GM12801 (cell line): ENCODE measurements around the gene RIN3.

ENCODE experiments used
- TF ChIP-seq, protein P1 (sequence below): IDR thresholded peaks from one replicate; pipeline ENCODE4 v1.5.1; 2011; ENCODE audit warnings: control low read depth; ENCODE audit not compliant: insufficient read length; ENCODE audit errors: extremely low read depth

RIN3 gene

DNA sequence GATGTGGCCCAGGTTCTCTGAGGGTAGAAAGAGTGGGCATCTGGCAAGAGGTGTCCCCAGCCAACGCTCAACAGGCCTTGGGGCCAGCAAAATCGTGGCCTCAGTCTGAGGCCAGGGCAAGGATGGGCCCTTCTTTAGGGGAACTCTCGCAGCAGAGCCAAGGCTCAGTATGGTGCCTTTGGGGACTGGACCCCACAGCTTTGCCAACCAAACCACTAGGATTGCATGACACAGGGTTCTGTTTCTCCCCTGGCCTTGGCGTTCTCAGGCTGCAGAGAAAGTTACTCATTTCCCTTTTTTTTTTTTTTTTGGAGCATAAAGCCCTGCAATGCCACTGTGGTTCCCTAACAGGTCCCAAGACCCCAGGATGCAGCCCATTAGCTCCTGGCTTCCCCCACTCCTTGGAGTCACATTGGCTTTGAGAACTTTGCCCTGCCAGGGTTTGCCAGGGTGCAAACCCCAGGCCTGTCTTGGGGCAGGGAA lies 134.3 kb downstream of the RIN3 start:
- TF ChIP-seq, protein P1, sequence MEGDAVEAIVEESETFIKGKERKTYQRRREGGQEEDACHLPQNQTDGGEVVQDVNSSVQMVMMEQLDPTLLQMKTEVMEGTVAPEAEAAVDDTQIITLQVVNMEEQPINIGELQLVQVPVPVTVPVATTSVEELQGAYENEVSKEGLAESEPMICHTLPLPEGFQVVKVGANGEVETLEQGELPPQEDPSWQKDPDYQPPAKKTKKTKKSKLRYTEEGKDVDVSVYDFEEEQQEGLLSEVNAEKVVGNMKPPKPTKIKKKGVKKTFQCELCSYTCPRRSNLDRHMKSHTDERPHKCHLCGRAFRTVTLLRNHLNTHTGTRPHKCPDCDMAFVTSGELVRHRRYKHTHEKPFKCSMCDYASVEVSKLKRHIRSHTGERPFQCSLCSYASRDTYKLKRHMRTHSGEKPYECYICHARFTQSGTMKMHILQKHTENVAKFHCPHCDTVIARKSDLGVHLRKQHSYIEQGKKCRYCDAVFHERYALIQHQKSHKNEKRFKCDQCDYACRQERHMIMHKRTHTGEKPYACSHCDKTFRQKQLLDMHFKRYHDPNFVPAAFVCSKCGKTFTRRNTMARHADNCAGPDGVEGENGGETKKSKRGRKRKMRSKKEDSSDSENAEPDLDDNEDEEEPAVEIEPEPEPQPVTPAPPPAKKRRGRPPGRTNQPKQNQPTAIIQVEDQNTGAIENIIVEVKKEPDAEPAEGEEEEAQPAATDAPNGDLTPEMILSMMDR: no peak

DNA sequence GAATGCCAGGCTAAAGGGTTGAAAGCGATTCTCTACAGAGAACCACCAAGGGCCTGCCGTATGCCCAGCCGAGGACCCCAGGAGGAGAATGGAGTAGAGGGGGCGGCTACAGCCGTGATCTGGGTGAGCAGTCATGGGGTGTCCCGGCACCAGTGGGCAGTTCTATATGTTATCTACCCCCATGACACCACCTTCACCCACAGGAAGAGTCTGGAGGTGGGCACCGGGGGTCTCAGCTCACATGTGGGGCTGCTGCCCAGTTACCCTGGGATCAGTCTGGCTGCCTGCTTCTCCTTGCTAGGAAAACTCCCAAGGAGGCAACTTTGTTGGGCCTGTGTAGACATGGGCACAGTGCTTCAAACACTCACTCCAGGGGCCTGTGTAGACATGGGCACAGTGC lies 135.5 kb downstream of the RIN3 start:
- TF ChIP-seq, protein P1: no peak

DNA sequence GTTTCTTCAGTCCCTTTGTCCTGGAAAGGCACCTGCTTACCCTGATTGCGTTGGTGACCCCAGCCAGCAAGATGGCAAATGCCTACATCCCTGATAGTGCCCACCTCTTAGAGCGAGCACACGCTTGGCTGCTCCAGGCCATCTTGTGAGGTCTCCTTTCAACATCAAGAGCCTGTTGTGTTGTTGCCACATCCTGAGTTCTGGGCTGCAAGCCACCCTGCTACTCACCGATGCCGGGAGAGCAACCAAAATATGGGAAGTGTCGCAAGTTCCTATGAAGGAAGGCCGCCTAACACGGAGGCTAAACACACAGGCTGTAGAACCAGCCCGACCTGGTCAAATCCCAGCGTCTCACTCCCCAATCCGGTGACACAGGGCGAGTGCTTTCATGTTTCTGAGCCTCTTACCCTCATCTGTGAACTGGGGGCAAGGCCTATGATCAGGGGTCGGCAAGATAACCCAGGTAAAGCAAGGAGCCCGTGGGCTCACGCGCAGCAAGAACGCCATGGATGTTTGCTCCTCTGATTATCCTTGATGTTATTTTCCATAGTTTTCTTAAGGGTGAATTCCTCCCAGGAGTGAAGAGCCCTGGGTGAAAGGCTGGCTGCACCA lies 136.5 kb downstream of the RIN3 start:
- TF ChIP-seq, protein P1: no peak

- TF ChIP-seq, protein P1: no peak
Observed at GRCh38 chr14:92650581-92651105, 137.1 kb downstream of the RIN3 start.

DNA sequence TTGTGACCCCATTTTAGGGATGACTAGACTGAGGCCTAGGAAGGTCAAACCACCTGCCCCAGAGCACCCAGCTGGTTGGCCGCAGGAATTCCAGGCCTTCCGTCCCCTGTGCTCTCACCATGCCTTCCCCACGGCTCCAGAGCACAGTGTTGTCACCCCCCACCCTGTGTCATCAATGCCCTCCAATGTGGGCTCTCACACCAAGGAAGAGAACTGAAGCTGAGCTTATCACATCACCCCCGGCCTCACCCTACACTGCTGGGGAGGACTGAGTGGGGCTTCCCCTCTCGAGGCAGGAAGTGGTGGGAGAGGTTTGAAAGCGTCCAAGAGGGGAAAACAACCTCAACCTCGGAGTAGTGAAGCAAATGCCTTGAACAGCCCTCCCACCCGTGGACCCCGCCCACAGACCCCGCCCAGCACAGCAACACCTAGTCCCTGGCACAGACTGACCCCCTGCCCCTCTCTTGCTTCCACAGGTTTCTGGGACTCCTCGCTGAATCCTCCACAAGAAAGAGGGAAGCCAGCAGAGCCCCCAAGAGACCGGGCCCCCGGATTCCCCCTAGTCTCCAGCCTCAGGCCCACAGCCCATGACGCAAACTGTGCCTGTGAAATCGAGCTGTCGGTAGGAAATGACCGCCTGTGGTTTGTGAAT lies 137.7 kb downstream of the RIN3 start:
- TF ChIP-seq, protein P1: no peak

DNA sequence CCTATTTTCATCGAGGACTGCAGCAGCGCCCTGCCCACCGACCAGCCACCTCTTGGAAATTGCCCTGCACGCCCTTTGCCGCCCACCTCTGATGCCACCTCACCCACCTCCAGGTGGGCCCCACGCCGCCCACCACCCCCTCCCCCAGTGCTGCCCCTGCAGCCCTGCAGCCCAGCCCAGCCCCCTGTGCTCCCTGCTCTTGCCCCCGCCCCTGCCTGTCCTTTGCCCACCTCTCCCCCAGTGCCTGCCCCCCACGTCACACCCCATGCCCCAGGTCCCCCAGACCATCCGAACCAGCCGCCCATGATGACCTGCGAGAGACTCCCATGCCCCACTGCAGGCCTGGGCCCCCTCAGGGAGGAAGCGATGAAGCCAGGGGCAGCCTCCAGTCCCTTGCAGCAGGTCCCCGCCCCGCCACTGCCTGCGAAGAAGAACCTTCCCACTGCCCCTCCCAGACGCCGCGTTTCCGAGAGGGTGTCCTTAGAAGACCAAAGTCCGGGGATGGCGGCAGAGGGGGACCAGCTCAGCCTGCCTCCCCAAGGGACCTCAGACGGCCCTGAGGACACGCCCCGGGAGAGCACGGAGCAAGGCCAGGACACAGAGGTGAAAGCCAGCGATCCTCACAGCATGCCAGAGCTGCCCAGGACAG lies 138.3 kb downstream of the RIN3 start:
- TF ChIP-seq, protein P1: no peak

DNA sequence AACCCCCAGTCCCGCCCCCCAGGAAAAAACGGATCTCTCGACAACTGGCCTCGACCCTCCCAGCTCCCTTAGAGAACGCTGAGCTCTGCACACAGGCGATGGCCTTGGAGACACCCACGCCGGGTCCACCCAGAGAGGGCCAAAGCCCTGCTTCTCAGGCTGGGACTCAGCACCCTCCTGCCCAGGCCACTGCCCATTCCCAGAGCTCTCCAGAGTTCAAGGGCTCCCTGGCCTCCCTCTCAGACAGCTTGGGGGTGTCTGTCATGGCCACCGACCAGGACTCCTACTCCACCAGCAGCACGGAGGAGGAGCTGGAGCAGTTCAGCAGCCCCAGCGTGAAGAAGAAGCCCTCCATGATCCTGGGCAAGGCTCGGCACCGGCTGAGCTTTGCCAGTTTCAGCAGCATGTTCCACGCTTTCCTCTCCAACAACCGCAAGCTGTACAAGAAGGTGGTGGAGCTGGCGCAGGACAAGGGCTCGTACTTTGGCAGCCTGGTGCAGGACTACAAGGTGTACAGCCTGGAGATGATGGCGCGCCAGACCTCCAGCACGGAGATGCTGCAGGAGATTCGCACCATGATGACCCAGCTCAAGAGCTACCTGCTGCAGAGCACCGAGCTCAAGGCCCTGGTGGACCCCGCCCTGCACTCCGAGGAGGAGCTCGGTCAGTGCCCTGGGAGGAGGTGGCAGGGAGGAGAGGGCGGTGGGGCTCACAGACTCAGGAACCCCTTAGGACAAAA lies 139.0 kb downstream of the RIN3 start:
- TF ChIP-seq, protein P1: no peak
